Stimulated activated naive B cell treated with anti-CD40 and anti-IgM and Interleukin-4, amounts not matched to agents 10 μg/mL and 1 μg/mL and 100 μg/mL, for 72 hours (primary cell): ENCODE measurements around the gene ITLN1.
"Not testable (repeated sequence)": the region's sequence is repeated elsewhere in the genome, so short reads cannot be mapped to it uniquely, and the experiment has no call there.

Source experiments
- ATAC-seq, 2 donors: fragments of 150-1000 bp; cut with Tn5 transposase; replicated peaks; 2 replicates each; pipeline ENCODE4 v1.10.0; 2021; ENCODE audit warnings: moderate library complexity in 1 of 2
- DNase-seq: peaks from one replicate; pipeline ENCODE4 v3.0.0; 2021
- H3K27ac Mint-ChIP-seq: one replicate; pipeline ENCODE4 v1.8.0; 2022; ENCODE audit warnings: mild to moderate bottlenecking, mixed read lengths
- H3K27me3 Mint-ChIP-seq, 2 donors: one replicate each; pipeline ENCODE4 v1.8.0; 2022; ENCODE audit warnings: mixed read lengths in 2 of 2
- H3K36me3 Mint-ChIP-seq, 2 donors: one replicate each; pipeline ENCODE4 v1.8.0; 2022; ENCODE audit warnings: mixed read lengths in 2 of 2, mild to moderate bottlenecking in 1 of 2
- H3K4me1 Mint-ChIP-seq, 2 donors: one replicate each; pipeline ENCODE4 v1.8.0; 2022; ENCODE audit warnings: mixed read lengths in 2 of 2, mild to moderate bottlenecking in 1 of 2
- H3K4me3 Mint-ChIP-seq, 2 donors: one replicate each; pipeline ENCODE4 v1.8.0; 2022; ENCODE audit warnings: mild to moderate bottlenecking in 2 of 2, mixed read lengths in 2 of 2, moderate library complexity in 1 of 2
- H3K9me3 Mint-ChIP-seq, 2 donors: one replicate each; pipeline ENCODE4 v1.8.0; 2022; ENCODE audit warnings: mixed read lengths in 2 of 2, mild to moderate bottlenecking in 1 of 2

Gene ITLN1

DNA sequence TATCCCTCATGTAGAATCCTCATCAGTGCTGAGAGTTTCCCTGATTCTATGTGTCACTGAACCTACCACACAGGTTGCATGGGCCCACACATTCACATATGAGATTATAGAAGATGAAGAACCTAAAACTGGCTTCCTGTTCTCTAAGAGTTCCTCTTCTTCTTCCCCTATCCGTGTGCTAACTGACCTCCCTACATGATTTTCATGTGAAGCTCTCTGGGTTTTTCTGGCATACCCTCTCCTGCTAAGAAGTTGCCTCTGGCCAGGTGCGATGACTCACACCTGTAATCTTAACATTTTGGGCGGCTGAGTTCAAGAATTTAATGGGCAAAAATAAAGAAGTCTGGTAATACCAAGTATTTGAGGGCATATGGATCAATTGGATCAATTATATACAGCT, 16.8 kb downstream of the ITLN1 start:
- no peak for DNase-seq
- Mint-ChIP-seq H3K36me3 (no peaks in the 10 kb centered on the region), H3K27me3 (no peaks in the 10 kb centered on the region), H3K4me3 (no peak overlapping the region), H3K9me3 (peaks cover 0 to 3% of the 10 kb centered on the region in 2 donors), H3K27ac (no peak overlapping the region), H3K4me1 (peaks cover 17 to 25% of the 10 kb centered on the region in 2 donors)
- ATAC-seq = peak; percentile 36 to 46

DNA sequence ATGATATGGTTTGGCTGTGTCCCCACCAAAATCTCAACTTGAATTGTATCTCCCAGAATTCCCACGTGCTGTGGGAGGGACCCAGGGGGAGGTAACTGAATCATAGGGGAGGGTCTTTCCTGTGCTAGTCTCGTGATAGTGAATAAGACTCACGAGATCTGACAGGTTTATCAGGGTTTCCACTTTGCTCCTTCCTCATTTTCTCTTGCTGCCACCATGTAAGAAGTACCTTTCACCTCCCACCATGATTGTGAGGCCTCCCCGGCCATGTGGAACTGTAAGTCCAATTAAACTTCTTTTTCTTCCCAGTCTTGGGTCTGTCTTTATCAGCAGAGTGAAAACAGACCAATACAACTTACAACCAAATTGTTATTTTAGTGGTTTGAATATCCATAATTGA, 17.3 kb downstream of the ITLN1 start:
- not testable (repeated sequence) for DNase-seq, H3K9me3 Mint-ChIP-seq, H3K27ac Mint-ChIP-seq, H3K36me3 Mint-ChIP-seq, ATAC-seq, H3K27me3 Mint-ChIP-seq
- peaks cover 20 to 29% of the 10 kb centered on the region in 2 donors for H3K4me1 Mint-ChIP-seq
- H3K4me3 Mint-ChIP-seq = peak overlapping the region in 1 of 2 donors; percentile 7

DNA sequence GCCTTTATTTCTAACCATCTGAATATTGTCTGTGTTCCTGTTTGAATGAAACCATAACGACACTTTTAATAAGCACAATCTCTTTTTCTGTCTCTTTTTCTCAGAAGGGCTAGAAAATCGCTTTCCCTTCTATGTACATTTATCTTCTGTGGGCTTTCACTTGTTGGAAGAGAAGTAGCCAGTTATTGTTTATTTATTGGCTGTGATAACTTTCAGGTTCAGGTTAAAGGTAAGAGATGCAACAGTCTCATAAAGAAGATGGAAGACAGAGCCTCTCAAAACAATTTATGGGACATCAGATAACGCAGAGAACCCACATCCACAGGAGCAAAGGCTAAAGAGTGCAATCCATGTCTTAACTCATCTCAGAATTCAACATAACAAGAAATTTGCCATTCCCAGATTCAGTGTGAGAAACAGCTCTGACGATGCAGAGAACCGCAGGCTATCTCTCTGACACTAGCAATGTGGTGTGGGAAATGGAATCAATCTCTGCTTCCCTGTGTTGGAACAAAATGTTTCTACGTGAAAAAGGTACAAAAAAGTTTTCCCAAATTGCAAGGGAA, 18.2 kb downstream of the ITLN1 start:
- Mint-ChIP-seq H3K9me3 (peaks cover 0 to 3% of the 10 kb centered on the region in 2 donors), H3K4me3 (no peak overlapping the region), H3K27me3 (no peaks in the 10 kb centered on the region), H3K36me3 (no peaks in the 10 kb centered on the region), H3K27ac (no peak overlapping the region), H3K4me1 (peaks cover 27 to 38% of the 10 kb centered on the region in 2 donors)
- no peak for ATAC-seq
- no peak for DNase-seq

DNA sequence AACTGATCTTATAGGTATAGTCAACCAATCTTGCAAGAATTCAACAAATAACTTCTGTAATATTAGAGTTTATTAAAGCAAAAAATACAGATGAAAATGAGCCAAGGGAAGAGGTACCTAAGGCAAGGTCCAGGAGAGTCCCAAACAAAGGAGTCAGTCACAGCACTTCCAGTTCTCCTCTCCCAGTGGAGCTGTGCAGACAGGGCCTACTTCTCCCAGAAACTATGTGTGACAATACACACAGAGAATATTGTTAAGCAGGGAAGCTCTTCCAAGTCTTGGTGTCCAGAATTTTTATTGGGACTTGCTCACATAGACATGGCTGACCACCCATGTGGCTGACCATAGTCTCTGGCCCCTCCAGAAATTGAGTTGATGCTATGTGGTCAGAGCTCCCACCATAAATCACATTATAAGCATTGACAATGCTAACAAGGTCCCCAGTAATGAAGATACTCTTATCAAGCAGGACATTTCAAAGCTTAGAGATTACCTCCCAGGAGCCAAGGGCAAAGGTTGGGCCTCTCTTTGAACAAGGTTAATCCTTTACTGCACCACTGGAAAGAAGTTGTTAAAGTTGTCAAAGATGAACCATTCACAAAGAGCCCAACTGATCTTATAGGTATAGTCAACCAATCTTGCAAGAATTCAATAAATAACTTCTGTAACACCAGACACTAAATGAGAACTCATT, 18.8 kb downstream of the ITLN1 start:
- Mint-ChIP-seq H3K4me1 (peaks cover 27 to 39% of the 10 kb centered on the region in 2 donors), H3K27ac (no peak overlapping the region), H3K27me3 (peaks cover 0 to 4% of the 10 kb centered on the region in 2 donors), H3K9me3 (peaks cover 0 to 3% of the 10 kb centered on the region in 2 donors), H3K36me3 (no peaks in the 10 kb centered on the region), H3K4me3 (no peak overlapping the region)
- DNase-seq = no peak
- no peak for ATAC-seq

DNA sequence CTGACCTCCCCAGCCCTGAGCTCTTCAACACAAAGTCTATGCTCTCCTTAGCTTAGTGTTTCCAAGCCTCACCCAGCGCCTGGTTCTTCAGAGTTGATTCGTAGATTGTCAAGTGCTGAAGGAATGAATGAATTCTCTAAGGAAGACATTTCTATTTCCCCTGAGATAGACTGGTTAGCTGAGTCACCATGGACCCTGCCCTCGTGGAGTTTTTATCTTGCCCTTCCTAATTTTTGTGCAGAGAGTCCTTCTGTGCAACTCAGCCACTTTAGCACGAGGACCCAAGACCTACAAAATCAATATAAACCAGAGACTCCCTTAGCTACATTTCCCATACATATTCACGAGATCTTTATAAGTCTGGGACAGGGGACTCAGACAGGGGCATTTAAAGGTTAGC, 19.6 kb downstream of the ITLN1 start:
- Mint-ChIP-seq H3K27me3 (peaks cover 0 to 4% of the 10 kb centered on the region in 2 donors), H3K9me3 (peaks cover 0 to 3% of the 10 kb centered on the region in 2 donors), H3K4me1 (peaks cover 27 to 39% of the 10 kb centered on the region in 2 donors), H3K27ac (no peak overlapping the region), H3K36me3 (no peaks in the 10 kb centered on the region), H3K4me3 (no peak overlapping the region)
- DNase-seq (no peak), ATAC-seq (no peak)

DNA sequence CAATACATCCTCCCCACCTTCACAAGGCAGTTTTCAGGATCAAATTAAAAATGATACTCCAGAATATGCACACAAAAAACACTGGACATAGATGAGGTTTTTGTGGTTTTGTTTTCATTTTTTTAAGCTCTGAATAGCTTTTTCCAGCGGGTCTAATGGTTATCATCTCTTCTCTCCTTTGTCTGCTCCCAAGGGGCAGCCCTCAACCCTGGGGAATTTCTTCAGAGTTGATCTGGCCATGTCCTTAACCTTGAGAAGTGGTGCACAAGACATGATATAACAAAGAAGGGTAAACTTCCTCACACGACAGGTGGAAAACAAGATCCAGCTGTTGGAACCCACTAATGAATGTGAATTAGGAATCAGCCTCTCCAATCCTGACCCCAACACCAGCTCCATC, 20.8 kb downstream of the ITLN1 start:
- Mint-ChIP-seq H3K27ac (no peak overlapping the region), H3K9me3 (peaks cover 0 to 3% of the 10 kb centered on the region in 2 donors), H3K4me3 (no peak overlapping the region), H3K36me3 (no peaks in the 10 kb centered on the region), H3K27me3 (peaks cover 0 to 4% of the 10 kb centered on the region in 2 donors), H3K4me1 (peaks cover 27 to 39% of the 10 kb centered on the region in 2 donors)
- DNase-seq (no peak), ATAC-seq (no peak)

DNA sequence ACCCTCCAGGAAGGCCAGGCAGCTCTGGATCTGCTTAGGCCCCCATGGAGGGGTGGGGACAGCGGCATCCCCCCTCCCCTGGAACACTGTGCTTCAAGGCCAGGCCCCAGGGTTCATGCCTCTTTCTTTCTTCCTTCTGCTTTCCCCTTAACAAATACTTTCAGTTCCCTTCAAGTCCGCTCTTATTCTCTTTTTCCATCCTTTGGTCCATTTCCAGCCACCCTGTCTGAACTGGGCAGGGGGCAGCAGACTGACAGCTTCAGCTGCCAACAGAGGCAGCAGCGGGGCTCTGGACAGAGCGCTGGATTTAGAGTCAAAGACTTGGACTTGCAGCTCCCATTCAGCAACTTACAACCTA, 21.2 kb downstream of the ITLN1 start:
- H3K4me3 Mint-ChIP-seq = peak overlapping the region in 1 of 2 donors; percentile 67
- H3K4me1 Mint-ChIP-seq = peaks cover 27 to 39% of the 10 kb centered on the region in 2 donors
- H3K27ac Mint-ChIP-seq = peak overlapping the region; percentile 4
- H3K9me3 Mint-ChIP-seq = peaks cover 0 to 3% of the 10 kb centered on the region in 2 donors
- ATAC-seq = peak; percentile 52 to 56
- peaks cover 0 to 8% of the 10 kb centered on the region in 2 donors for H3K27me3 Mint-ChIP-seq
- DNase-seq = peak; percentile 13
- H3K36me3 Mint-ChIP-seq = no peaks in the 10 kb centered on the region

DNA sequence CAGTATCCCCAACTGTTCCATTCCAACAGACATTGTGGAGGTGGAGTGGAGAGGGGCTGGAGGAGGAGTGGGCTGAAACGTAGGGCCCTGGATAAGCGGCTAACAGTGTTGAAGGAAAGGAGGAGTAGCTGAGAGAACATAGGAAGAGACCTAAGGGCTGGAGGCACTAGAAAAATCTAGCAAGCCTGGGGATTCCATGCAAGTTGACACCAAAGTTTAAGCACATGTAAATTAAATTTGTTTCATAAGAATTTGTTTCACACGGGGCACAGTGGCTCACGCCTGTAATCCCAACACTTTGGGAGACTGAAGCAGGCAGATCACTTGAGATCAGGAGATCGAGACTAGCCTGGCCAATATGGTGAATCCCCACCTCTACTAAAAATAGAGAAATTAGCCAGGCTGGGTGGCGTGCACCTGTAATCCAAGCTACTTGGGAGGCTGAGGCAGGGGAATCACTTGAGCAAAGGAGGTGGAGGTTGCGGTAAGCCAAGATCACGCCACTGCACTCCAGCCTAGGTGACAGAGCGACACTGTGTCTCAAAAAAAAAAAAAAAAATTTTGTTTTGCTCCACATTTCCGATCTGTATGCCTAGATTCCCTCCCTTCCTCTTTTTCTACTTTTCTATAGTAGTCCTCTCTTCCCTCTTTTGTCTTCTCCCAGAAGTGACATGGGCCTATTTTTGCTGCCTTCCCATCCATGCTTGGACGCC, 21.8 kb downstream of the ITLN1 start:
- DNase-seq (no peak), ATAC-seq (no peak)
- Mint-ChIP-seq H3K4me1 (peaks cover 26 to 36% of the 10 kb centered on the region in 2 donors), H3K36me3 (no peaks in the 10 kb centered on the region), H3K27ac (peak overlapping the region; percentile 52), H3K27me3 (peaks cover 0 to 8% of the 10 kb centered on the region in 2 donors), H3K9me3 (peaks cover 0 to 3% of the 10 kb centered on the region in 2 donors), H3K4me3 (peak overlapping the region; percentile 55 to 67)

DNA sequence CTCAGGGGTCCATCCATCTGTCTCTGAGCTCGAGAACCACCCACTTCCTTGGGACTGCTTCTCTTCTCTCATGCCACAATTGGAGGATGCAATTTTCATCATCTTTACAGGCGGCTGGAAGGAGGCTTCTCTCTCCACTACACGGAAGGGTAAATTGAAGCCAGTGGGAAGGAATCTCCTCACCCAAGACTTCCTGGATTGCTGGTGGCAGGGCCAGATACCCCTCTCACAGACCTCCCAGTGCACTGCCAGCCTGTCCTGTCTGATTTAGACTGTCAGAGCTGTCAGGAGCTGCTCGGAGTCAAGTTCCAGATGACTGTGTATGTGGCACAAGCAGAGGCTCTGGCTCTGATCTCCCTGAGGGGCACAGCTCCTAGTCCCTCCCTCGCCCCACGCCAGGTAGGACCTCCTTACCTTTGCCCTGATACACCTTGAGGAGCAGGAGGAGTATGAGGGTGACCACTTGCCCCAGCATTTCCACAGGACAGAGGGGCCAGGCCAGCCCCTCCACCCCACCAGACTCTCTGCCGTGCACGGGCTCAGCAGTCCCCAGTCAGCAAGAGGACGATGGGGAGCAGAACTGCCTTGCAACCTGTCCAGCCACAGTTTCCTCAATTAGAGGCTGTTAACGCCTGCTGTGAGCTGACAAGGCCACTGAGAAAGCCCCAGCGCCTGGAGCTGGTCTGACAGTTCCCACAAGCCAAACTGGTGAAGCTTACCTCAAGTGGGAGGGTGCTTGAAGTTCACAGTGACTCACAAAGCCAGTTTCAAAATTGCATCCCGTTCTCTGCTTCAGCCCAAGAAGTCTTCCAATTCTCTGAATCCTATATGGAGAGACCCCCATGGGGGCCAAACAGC, 22.5 kb downstream of the ITLN1 start, which contains the start of gene CD244:
Gene CD244 (minus strand): TSS at position 685 of the 858 bp plus-strand sequence. CDS start 210 bp downstream, at position 475.
- H3K4me1 Mint-ChIP-seq = peaks cover 21 to 29% of the 10 kb centered on the region in 2 donors
- peak; percentile 53 for DNase-seq
- H3K27me3 Mint-ChIP-seq = peaks cover 0 to 8% of the 10 kb centered on the region in 2 donors
- ATAC-seq = peak; percentile 93 to 94
- no peaks in the 10 kb centered on the region for H3K36me3 Mint-ChIP-seq
- H3K4me3 Mint-ChIP-seq = peak within 1 kb of the TSS; percentile 55 to 67
- H3K27ac Mint-ChIP-seq = peak within 1 kb of the TSS; percentile 64
- no peaks in the 10 kb centered on the region for H3K9me3 Mint-ChIP-seq

DNA sequence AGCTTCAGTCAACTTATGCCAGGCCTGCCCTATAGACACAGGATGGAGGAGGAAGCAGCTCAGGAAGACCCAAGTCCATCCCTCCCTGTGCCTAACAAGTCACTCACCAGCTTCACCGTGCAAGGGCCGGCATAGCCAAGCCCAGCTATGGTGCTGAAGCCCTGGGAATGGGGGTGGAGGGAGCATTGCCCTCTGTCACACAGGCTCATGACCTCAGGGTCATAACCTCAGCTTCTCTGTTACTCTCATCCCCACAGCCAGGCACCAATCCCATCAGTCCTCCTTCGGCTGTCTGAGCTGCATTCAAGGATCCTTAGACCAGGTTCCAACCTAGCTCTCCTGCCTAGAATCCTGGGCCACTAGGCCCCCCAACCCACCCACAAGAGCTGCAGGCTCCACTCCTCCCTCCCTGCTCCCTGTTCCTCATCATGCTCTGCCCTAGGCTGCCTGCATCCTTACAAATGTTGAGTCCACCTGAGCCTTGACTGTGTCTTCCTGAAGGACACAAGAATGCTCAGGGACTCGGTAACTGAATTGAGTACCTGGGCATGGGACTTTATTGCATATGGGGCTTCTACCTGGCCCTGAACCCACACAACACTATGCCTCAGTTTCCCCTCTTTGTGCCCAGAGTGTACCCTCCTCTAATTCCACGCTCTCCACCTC, 24.0 kb downstream of the ITLN1 start:
- H3K27ac Mint-ChIP-seq = no peak overlapping the region
- no peak for ATAC-seq

DNA sequence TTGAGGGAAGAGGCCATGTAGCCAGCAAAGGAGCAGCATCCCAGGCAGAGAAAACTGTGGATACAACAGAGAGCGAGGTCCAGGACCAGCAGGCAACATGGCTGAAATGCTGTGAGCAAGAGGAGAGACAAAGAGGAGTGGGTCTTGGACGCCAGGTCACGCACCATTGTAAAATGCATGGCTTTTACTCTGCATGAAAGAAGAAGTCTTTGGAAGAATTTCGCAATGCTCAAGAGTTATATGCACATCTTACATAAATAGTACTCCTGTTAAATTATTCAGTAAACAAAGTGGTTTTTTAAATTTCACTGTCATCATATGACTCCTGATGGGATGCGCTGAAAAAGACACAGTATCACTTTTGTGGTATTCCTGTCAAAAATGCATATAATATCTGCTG, 25.8 kb downstream of the ITLN1 start:
- no peak for DNase-seq
- Mint-ChIP-seq H3K27me3 (peaks cover 0 to 8% of the 10 kb centered on the region in 2 donors), H3K36me3 (no peaks in the 10 kb centered on the region), H3K4me3 (no peak overlapping the region), H3K4me1 (peaks cover 16 to 24% of the 10 kb centered on the region in 2 donors), H3K9me3 (no peaks in the 10 kb centered on the region), H3K27ac (no peak overlapping the region)
- no peak for ATAC-seq

More for the DNA sequence above, 24.0 kb downstream of the ITLN1 start:
- Mint-ChIP-seq H3K4me1 (peaks cover 21 to 29% of the 10 kb centered on the region in 2 donors), H3K27me3 (peaks cover 0 to 8% of the 10 kb centered on the region in 2 donors), H3K9me3 (no peaks in the 10 kb centered on the region), H3K4me3 (no peak overlapping the region), H3K36me3 (no peaks in the 10 kb centered on the region)
- DNase-seq = no peak

DNA sequence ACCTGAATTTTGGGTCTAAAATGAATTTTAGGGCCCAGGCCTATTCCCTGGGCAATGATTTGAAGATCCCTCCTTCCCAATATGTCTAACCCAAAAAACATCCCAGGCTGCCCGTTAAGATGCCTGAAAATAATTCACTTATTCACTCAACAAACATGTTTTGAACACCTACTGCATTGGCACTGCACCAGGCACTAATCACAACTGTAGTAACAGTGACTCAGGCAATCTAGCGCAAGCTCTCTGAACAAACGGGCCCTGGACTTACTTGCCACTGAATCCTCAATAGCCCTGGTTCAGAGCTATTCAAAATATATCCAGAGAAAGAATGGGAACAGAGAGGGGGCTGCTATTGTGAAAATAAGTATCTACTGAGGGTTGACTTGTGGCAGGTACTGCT, 26.5 kb downstream of the ITLN1 start:
- Mint-ChIP-seq H3K27ac (no peak overlapping the region), H3K4me1 (peaks cover 11 to 18% of the 10 kb centered on the region in 2 donors), H3K9me3 (no peaks in the 10 kb centered on the region), H3K27me3 (peaks cover 5 to 8% of the 10 kb centered on the region in 2 donors), H3K36me3 (no peaks in the 10 kb centered on the region), H3K4me3 (no peak overlapping the region)
- no peak for DNase-seq
- ATAC-seq = no peak

DNA sequence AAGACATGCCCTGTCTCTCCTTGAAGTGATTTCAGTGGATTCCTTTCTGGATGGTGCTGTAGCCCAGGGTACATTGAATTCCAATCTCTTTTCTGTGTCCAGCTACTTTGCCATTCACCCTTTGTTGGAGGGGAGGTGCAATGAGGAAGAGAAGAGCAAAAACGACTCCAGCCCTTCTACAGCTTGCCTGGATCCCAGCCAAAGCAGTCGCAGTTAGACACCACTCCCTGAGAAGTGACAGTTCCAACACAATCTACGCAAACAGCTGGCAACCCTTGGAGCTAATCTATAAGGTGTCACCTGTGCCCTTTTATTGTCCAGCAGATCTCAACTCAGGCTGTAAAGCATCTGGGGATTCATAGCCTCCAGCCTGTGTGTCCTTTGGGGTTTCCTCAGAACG, 26.9 kb downstream of the ITLN1 start:
- H3K9me3 Mint-ChIP-seq = no peaks in the 10 kb centered on the region
- H3K27ac Mint-ChIP-seq = no peak overlapping the region
- ATAC-seq (no peak), DNase-seq (no peak)
- H3K4me1 Mint-ChIP-seq = peaks cover 10 to 14% of the 10 kb centered on the region in 2 donors
- H3K27me3 Mint-ChIP-seq = peaks cover 6 to 8% of the 10 kb centered on the region in 2 donors
- no peak overlapping the region for H3K4me3 Mint-ChIP-seq
- no peaks in the 10 kb centered on the region for H3K36me3 Mint-ChIP-seq
